K562 (cell line): ENCODE results near the gene HPD. TPM values are rescaled to one million over a fixed set of nuclear protein-coding genes. Genes with fewer than 3 reads are reported as not detected.

ENCODE experiments used
- BCL6 ChIP-seq: fragments of 250-450 bp; sonication (Bioruptor Pico); IDR thresholded peaks from 2 replicates; pipeline ENCODE4 v1.4.0; 2020
- C11orf30 ChIP-seq: fragments of 450-650 bp; IDR thresholded peaks from 2 replicates; pipeline ENCODE4 v1.6.1; 2016; ENCODE audit warnings: low read depth, mild to moderate bottlenecking
- CEBPG ChIP-seq, 3 experiments: fragments of 200-800 bp in 1 of 3; sonication (Bioruptor generic) in 1 of 3; sonication (generic) in 1 of 3; formaldehyde crosslinking in 1 of 3; IDR thresholded peaks in 2 of 3; conservative IDR thresholded peaks in 1 of 3; 2 replicates each; pipeline versions ENCODE4 v1.6.1 to v1.8.0; 2016 to 2022; ENCODE audit warnings: missing compliant biosample characterization in 2 of 3, missing genetic modification characterization in 2 of 3, mild to moderate bottlenecking in 1 of 3, missing genetic modification reagents in 1 of 3
- CHD4 ChIP-seq: fragments of 200-600 bp; sonication (generic); IDR thresholded peaks from 3 replicates; pipeline ENCODE4 v1.6.1; 2012; ENCODE audit warnings: low read depth, mild to moderate bottlenecking, mixed read lengths, low read length, inconsistent platforms; ENCODE audit not compliant: insufficient read depth, insufficient replicate concordance, poor library complexity, severe bottlenecking
- CSDE1 ChIP-seq, 2 experiments: fragments of 450-650 bp; IDR thresholded peaks; 2 replicates each; pipeline ENCODE4 v1.6.1; 2016; ENCODE audit warnings: mild to moderate bottlenecking in 1 of 2
- ETV6 ChIP-seq, 3 experiments: fragments of 150-350 bp in 1 of 3; sonication (generic) in 1 of 3; formaldehyde crosslinking in 1 of 3; IDR thresholded peaks; 2 replicates each; pipeline versions ENCODE4 v1.6.1 to v1.8.0; 2014 to 2022; ENCODE audit warnings: borderline replicate concordance in 2 of 3, low read depth in 2 of 3, antibody characterized with exemption in 1 of 3, low read length in 1 of 3, mild to moderate bottlenecking in 1 of 3, missing genetic modification reagents in 1 of 3
- KDM1A ChIP-seq, 2 experiments: fragments of 450-650 bp; IDR thresholded peaks; 2 replicates each; pipeline ENCODE4 v1.6.1; 2016; ENCODE audit warnings: mild to moderate bottlenecking in 2 of 2
- MEF2A ChIP-seq: IDR thresholded peaks from 2 replicates; pipeline ENCODE4 v1.6.1; 2011; ENCODE audit warnings: low read depth, mild to moderate bottlenecking, low read length, moderate library complexity; ENCODE audit not compliant: control insufficient read depth
- PML ChIP-seq: IDR thresholded peaks from 2 replicates; pipeline ENCODE4 v1.6.1; 2012; ENCODE audit warnings: low read length, inconsistent platforms
- POLR2AphosphoS2 ChIP-seq: IDR thresholded peaks from 2 replicates; pipeline ENCODE4 v1.6.1; 2012; ENCODE audit warnings: low read length, improper control_type of control experiment
- RBFOX2 ChIP-seq: fragments of 200-400 bp; formaldehyde crosslinking; IDR thresholded peaks from 2 replicates; pipeline ENCODE4 v1.6.1; 2017; ENCODE audit warnings: low read depth, mild to moderate bottlenecking, low read length, moderate library complexity
- RUNX1 ChIP-seq: sonication (generic); IDR thresholded peaks from 2 replicates; pipeline ENCODE4 v1.6.1; 2016; ENCODE audit warnings: antibody characterized with exemption, low read depth
- SIRT6 ChIP-seq: IDR thresholded peaks from one replicate; pipeline ENCODE4 v1.6.1; 2012; ENCODE audit warnings: low read depth, mild to moderate bottlenecking, control low read depth, inconsistent platforms, low read length, moderate library complexity
- SP1 ChIP-seq: sonication (generic); formaldehyde crosslinking; IDR thresholded peaks from 2 replicates; pipeline ENCODE4 v1.8.1; 2022; ENCODE audit warnings: mild to moderate bottlenecking, missing genetic modification reagents
- STAT5B ChIP-seq: fragments of 250-450 bp; sonication (Bioruptor Pico); IDR thresholded peaks from 2 replicates; pipeline ENCODE4 v1.8.0; 2021; ENCODE audit warnings: mild to moderate bottlenecking, inconsistent platforms
- TRIM28 ChIP-seq: fragments of 450-650 bp; IDR thresholded peaks from 2 replicates; pipeline ENCODE4 v1.6.1; 2017
- U2AF2 ChIP-seq: fragments of 200-400 bp; formaldehyde crosslinking; optimal IDR thresholded peaks from 2 replicates; pipeline ENCODE3; 2017; ENCODE audit warnings: low read depth, mild to moderate bottlenecking, low read length
- ZBED1 ChIP-seq: IDR thresholded peaks from 2 replicates; pipeline ENCODE4 v1.6.1; 2014
- ZNF384 ChIP-seq: IDR thresholded peaks from 2 replicates; pipeline ENCODE4 v1.6.1; 2012; ENCODE audit warnings: low read depth, low read length, improper control_type of control experiment
- ZNF696 ChIP-seq: fragments of 250-450 bp; sonication (Bioruptor Pico); conservative IDR thresholded peaks from 2 replicates; pipeline ENCODE4 v1.4.0; 2020; ENCODE audit warnings: mild to moderate bottlenecking, moderate library complexity
- polyA plus RNA-seq, 8 experiments: library from polyadenylated mRNA; depleted of rRNA in 4 of 8; stranded (reverse) in 5 of 8; unstranded in 3 of 8; fragments of >200 nt; fragmentation: Nextera tagmentation in 2 of 8; fragmentation: Illumina TruSeq in 1 of 8; extraction: Ambion mirVana in 2 of 8; extraction: Trizol in 1 of 8; gene quantifications; 2 replicates each; pipeline versions ENCODE4 v1.2.1 to v1.2.3, GENCODE V29; 2011 to 2014; ENCODE audit warnings: inconsistent platforms in 1 of 8, missing spikeins in 1 of 8
- total RNA-seq, 7 experiments: library from RNA; depleted of rRNA in 6 of 7; stranded (reverse); fragments of >200 nt in 6 of 7; fragmentation: Illumina TruSeq in 2 of 7; extraction: Trizol in 2 of 7; gene quantifications; 2 replicates each; pipeline versions ENCODE4 v1.2.1 to v1.2.3, GENCODE V29; 2011 to 2021; ENCODE audit warnings: low replicate concordance in 1 of 7
- TF ChIP-seq, protein P1 (sequence below): IDR thresholded peaks from 3 replicates; pipeline ENCODE4 v1.6.1; 2011; ENCODE audit warnings: borderline replicate concordance, mild to moderate bottlenecking, moderate library complexity; ENCODE audit not compliant: insufficient read length; ENCODE audit errors: extremely low read depth
- TF ChIP-seq, protein P2 (sequence below): fragments of 250-450 bp; sonication (Bioruptor Pico); IDR thresholded peaks from 2 replicates; pipeline ENCODE4 v1.5.0; 2021
- TF ChIP-seq, protein P3 (sequence below), 2 experiments: fragments of 450-650 bp in 1 of 2; sonication (generic) in 1 of 2; formaldehyde crosslinking; conservative IDR thresholded peaks; 2 replicates each; pipeline versions ENCODE4 v1.4.0 to v1.8.1; 2020 to 2022; ENCODE audit warnings: mild to moderate bottlenecking in 1 of 2, missing genetic modification reagents in 1 of 2

Gene HPD
- total and polyA plus RNA-seq, 9 of the 15 experiments (the other 6 are each of a cell fraction or from before 2014, with no cell fraction given): 0.06 to 0.29 (median 0.07) TPM; not detected in 4

DNA sequence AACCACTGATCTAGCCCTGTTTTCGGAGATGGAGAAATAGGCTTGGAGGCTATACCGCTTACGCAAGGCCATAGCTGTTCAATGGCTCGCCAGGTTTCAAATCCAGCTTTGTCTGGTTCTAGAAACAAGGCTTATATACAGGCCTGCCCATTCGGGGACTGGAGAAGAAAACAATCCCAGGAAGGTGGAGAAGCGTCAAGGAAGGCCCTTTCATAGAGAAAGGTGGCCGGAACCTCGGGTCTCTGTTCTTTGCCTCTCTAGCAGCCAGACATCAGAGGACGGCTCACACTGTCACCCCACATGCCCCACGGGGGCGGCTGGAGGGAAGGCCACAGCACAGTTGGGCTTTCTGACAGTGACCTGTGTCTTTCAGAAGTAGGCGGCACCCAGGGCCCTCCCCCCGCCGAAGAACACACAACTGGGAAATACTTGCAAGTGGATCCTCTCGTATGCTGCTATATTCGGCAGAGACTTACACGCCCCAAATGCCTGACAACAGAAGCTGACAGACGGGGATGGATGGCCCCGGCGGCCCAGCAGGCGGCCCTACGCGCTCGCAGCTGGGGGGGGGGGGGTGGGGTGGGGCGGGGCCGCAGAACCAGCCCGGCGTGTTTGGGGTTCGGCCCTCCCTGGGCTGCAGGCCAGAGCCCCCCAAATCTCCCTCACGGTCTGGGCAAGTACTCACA is 59.4 kb downstream of the HPD start (continued):
- TF ChIP-seq, protein P1, sequence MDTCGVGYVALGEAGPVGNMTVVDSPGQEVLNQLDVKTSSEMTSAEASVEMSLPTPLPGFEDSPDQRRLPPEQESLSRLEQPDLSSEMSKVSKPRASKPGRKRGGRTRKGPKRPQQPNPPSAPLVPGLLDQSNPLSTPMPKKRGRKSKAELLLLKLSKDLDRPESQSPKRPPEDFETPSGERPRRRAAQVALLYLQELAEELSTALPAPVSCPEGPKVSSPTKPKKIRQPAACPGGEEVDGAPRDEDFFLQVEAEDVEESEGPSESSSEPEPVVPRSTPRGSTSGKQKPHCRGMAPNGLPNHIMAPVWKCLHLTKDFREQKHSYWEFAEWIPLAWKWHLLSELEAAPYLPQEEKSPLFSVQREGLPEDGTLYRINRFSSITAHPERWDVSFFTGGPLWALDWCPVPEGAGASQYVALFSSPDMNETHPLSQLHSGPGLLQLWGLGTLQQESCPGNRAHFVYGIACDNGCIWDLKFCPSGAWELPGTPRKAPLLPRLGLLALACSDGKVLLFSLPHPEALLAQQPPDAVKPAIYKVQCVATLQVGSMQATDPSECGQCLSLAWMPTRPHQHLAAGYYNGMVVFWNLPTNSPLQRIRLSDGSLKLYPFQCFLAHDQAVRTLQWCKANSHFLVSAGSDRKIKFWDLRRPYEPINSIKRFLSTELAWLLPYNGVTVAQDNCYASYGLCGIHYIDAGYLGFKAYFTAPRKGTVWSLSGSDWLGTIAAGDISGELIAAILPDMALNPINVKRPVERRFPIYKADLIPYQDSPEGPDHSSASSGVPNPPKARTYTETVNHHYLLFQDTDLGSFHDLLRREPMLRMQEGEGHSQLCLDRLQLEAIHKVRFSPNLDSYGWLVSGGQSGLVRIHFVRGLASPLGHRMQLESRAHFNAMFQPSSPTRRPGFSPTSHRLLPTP: no peak
- no peak for TF ChIP-seq ZNF696
- TF ChIP-seq MEF2A: peak; percentile 66; the same call in 1 of the 2 replicates
- no peak; the same call in 1 of the 2 replicates for TF ChIP-seq SP1 (CRISPR knock-in tag)
- TF ChIP-seq C11orf30: no peak
- no peak for TF ChIP-seq CSDE1 (IDR thresholded peaks at IDR 0.05)
- TF ChIP-seq SIRT6: no peak
- TF ChIP-seq TRIM28: no peak
- peak; percentile 46; the same call in 1 of the 2 replicates for TF ChIP-seq ZBED1
- TF ChIP-seq ETV6 (IDR thresholded peaks at IDR 0.05; ENCODE audit: borderline replicate concordance in 1 of 2, low read depth in 2 of 2, low read length in 1 of 2): 0 out of 4 replicates have a peak, but pooled peaks of 1 of the 2 experiments have one; percentile 24
- TF ChIP-seq ETV6 (CRISPR knock-in tag; IDR thresholded peaks at IDR 0.05; ENCODE audit: borderline replicate concordance): no peak
- 0 out of 2 replicates have a peak, but pooled peaks have one; percentile 16 for TF ChIP-seq RUNX1
- no peak for TF ChIP-seq ZNF384
- TF ChIP-seq BCL6 (CRISPR knock-in tag): no peak
- TF ChIP-seq STAT5B (CRISPR knock-in tag): no peak
- TF ChIP-seq, protein P2, sequence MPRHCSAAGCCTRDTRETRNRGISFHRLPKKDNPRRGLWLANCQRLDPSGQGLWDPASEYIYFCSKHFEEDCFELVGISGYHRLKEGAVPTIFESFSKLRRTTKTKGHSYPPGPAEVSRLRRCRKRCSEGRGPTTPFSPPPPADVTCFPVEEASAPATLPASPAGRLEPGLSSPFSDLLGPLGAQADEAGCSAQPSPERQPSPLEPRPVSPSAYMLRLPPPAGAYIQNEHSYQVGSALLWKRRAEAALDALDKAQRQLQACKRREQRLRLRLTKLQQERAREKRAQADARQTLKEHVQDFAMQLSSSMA (CRISPR knock-in tag): no peak
- TF ChIP-seq, protein P3, sequence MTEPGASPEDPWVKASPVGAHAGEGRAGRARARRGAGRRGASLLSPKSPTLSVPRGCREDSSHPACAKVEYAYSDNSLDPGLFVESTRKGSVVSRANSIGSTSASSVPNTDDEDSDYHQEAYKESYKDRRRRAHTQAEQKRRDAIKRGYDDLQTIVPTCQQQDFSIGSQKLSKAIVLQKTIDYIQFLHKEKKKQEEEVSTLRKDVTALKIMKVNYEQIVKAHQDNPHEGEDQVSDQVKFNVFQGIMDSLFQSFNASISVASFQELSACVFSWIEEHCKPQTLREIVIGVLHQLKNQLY (CRISPR knock-in tag; conservative IDR thresholded peaks at IDR 0.05): no peak
- TF ChIP-seq RBFOX2: no peak
- TF ChIP-seq CHD4: no peak
- TF ChIP-seq KDM1A (IDR thresholded peaks at IDR 0.05): no peak
- TF ChIP-seq U2AF2: no peak
- TF ChIP-seq CEBPG (CRISPR knock-in tag; IDR thresholded peaks at IDR 0.05): peak; percentile 61
- TF ChIP-seq CEBPG (tag; conservative IDR thresholded peaks at IDR 0.05 in 1 of 2, IDR thresholded peaks at IDR 0.05 in 1 of 2): peak in 1 of 2 experiments; percentile 54; a peak in 1 of 4 replicates
- TF ChIP-seq POLR2AphosphoS2: 0 out of 2 replicates have a peak, but pooled peaks have one; percentile 30
- TF ChIP-seq PML: no peak
